Panc1 (cell line): ENCODE data around the gene ZKSCAN4. TPM values are rescaled to one million over a fixed set of nuclear protein-coding genes. Genes with fewer than 3 reads are reported as not detected.
A peak's percentile ranks its signal among the peaks of the same experiment; 100 is the strongest.

Experiments used
- ATAC-seq: fragments of 200-7000 bp; cut with Tn5 transposase; 2 replicates; pipeline ENCODE4 v1.9.1; 2020; ENCODE audit warnings: mild to moderate bottlenecking, moderate library complexity
- BruUV-seq: library from RNA; stranded (reverse); fragments of 400-500 nt; replicated peaks from 2 replicates; lab custom pipeline; 2021; lab: Mats Ljungman, UMichigan
- CTCF ChIA-PET: fragments of 300-600 bp; sonication (Branson Sonifier 250); formaldehyde crosslinking; loops from one replicate; lab custom pipeline; 2022; ENCODE audit warnings: antibody characterized with exemption; lab: Charles Lee
- POLR2A ChIA-PET: fragments of 300-600 bp; sonication (Branson Sonifier 250); formaldehyde crosslinking; loops from one replicate; lab custom pipeline; 2022; ENCODE audit warnings: antibody characterized with exemption; lab: Charles Lee
- DNase-seq: peaks from one replicate; pipeline ENCODE4 v3.0.0-alpha.2; 2010; ENCODE audit warnings: low read depth, low spot score
- H3K27ac ChIP-seq: 2 replicates; pipeline ENCODE4 v1.5.1; 2011; ENCODE audit warnings: mild to moderate bottlenecking, low read length, inconsistent platforms
- H3K27me3 ChIP-seq: fragments of 200-500 bp; sonication (Bioruptor generic); 2 replicates; pipeline ENCODE4 v1.6.0; 2014; ENCODE audit warnings: low read length, inconsistent platforms; ENCODE audit not compliant: control insufficient read depth, insufficient read depth
- H3K36me3 ChIP-seq: fragments of 200-500 bp; sonication (Bioruptor generic); 2 replicates; pipeline ENCODE4 v1.5.1; 2014; ENCODE audit warnings: inconsistent platforms, mild to moderate bottlenecking, low read length, moderate library complexity; ENCODE audit not compliant: control insufficient read depth, insufficient read depth
- H3K4me1 ChIP-seq: 2 replicates; pipeline ENCODE4 v1.5.1; 2011; ENCODE audit warnings: inconsistent platforms, mild to moderate bottlenecking, low read length, moderate library complexity; ENCODE audit not compliant: control insufficient read depth, insufficient read depth
- H3K4me3 ChIP-seq, 2 experiments: 2 replicates each; pipeline ENCODE4 v1.5.1; 2011 to 2012; ENCODE audit warnings: low read depth in 2 of 2, low read length in 2 of 2, mild to moderate bottlenecking in 2 of 2, inconsistent platforms in 1 of 2, moderate library complexity in 1 of 2
- H3K9me3 ChIP-seq: fragments of 200-500 bp; sonication (Bioruptor generic); 2 replicates; pipeline ENCODE4 v1.5.1; 2014; ENCODE audit warnings: low read depth, mild to moderate bottlenecking, inconsistent platforms, low read length, moderate library complexity; ENCODE audit not compliant: control insufficient read depth, insufficient read depth
- POLR2AphosphoS5 ChIP-seq: IDR thresholded peaks from 2 replicates; pipeline ENCODE4 v1.6.1; 2012; ENCODE audit warnings: mild to moderate bottlenecking, low read depth, low read length, moderate library complexity
- SIN3A ChIP-seq: IDR thresholded peaks from 2 replicates; pipeline ENCODE4 v1.6.1; 2012; ENCODE audit warnings: low read depth, mild to moderate bottlenecking, low read length, moderate library complexity, borderline replicate concordance; ENCODE audit not compliant: insufficient read depth
- TCF7L2 ChIP-seq: IDR thresholded peaks from 2 replicates; pipeline ENCODE4 v1.6.1; 2011; ENCODE audit warnings: mild to moderate bottlenecking, low read depth, low read length, inconsistent platforms
- in situ Hi-C: cut with HindIII; loops from 2 replicates; pipeline ENCODE4 v1.10.0; 2016; ENCODE audit warnings: low sequenced_read_pairs, low pct_unique_long_range_greater_than_20kb
- intact Hi-C: fragments of 100-400 bp; cut with micrococcal nuclease; formaldehyde crosslinking; loops from one replicate; pipeline ENCODE4 v1.10.0; 2022; ENCODE audit not compliant: unreplicated experiment
- total RNA-seq: library from RNA; stranded (reverse); gene quantifications from one replicate; pipeline ENCODE4 v1.2.1, GENCODE V29; 2021; ENCODE audit not compliant: unreplicated experiment
- TF ChIP-seq, protein P1 (sequence below): fragments of 450-650 bp; IDR thresholded peaks from 2 replicates; pipeline ENCODE4 v1.5.1; 2017; ENCODE audit warnings: mild to moderate bottlenecking
- TF ChIP-seq, protein P2 (sequence below), 2 experiments: IDR thresholded peaks; 2 replicates each; pipeline ENCODE4 v1.6.1; 2011 to 2012; ENCODE audit warnings: low read depth in 2 of 2, control low read depth in 1 of 2, low read length in 1 of 2, mild to moderate bottlenecking in 1 of 2, moderate library complexity in 1 of 2; ENCODE audit not compliant: insufficient read depth in 1 of 2

ZKSCAN4 gene
- total RNA-seq, 1 experiment from 2014 or later = 4.4 TPM

DNA sequence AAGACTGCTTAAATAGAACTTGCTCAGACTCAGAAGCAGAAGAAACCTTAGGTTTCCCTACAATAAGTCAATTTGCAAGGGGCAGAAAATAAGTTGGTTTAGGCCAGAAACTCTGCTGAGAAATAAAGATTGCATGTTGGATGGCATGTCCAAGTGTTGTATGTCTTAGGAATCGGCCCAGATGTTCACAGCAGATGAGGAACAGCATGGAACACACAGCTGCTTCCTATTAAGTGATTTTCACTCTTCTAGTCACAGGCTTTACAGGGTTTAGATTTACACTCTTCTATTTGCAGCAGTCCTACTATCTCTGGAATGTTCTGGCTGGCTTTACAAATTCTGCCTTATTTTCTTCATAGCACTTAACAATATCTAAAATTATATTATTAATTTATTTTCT is 3.2 kb downstream of the ZKSCAN4 start:
- Histone ChIP-seq H3K9me3 (no peaks in the 10 kb centered on the region), H3K4me1 (peaks cover 11% of the 10 kb centered on the region), H3K27me3 (no peaks in the 10 kb centered on the region), H3K27ac (no peak overlapping the region), H3K4me3 (no peak overlapping the region), H3K36me3 (peaks cover 4% of the 10 kb centered on the region; the same call in 1 of the 2 replicates)
- in situ Hi-C loops = no loop called here
- BruUV-seq = no TSS peak
- intact Hi-C loops = no loop called here
- DNase-seq (no peak), ATAC-seq (no peak)
- POLR2A ChIA-PET = no interaction called here
- CTCF ChIA-PET = no interaction called here
- TF ChIP-seq POLR2AphosphoS5 (no peak), SIN3A (no peak), TCF7L2 (no peak)
- TF ChIP-seq, protein P1, sequence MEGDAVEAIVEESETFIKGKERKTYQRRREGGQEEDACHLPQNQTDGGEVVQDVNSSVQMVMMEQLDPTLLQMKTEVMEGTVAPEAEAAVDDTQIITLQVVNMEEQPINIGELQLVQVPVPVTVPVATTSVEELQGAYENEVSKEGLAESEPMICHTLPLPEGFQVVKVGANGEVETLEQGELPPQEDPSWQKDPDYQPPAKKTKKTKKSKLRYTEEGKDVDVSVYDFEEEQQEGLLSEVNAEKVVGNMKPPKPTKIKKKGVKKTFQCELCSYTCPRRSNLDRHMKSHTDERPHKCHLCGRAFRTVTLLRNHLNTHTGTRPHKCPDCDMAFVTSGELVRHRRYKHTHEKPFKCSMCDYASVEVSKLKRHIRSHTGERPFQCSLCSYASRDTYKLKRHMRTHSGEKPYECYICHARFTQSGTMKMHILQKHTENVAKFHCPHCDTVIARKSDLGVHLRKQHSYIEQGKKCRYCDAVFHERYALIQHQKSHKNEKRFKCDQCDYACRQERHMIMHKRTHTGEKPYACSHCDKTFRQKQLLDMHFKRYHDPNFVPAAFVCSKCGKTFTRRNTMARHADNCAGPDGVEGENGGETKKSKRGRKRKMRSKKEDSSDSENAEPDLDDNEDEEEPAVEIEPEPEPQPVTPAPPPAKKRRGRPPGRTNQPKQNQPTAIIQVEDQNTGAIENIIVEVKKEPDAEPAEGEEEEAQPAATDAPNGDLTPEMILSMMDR = no peak
- TF ChIP-seq, protein P2, sequence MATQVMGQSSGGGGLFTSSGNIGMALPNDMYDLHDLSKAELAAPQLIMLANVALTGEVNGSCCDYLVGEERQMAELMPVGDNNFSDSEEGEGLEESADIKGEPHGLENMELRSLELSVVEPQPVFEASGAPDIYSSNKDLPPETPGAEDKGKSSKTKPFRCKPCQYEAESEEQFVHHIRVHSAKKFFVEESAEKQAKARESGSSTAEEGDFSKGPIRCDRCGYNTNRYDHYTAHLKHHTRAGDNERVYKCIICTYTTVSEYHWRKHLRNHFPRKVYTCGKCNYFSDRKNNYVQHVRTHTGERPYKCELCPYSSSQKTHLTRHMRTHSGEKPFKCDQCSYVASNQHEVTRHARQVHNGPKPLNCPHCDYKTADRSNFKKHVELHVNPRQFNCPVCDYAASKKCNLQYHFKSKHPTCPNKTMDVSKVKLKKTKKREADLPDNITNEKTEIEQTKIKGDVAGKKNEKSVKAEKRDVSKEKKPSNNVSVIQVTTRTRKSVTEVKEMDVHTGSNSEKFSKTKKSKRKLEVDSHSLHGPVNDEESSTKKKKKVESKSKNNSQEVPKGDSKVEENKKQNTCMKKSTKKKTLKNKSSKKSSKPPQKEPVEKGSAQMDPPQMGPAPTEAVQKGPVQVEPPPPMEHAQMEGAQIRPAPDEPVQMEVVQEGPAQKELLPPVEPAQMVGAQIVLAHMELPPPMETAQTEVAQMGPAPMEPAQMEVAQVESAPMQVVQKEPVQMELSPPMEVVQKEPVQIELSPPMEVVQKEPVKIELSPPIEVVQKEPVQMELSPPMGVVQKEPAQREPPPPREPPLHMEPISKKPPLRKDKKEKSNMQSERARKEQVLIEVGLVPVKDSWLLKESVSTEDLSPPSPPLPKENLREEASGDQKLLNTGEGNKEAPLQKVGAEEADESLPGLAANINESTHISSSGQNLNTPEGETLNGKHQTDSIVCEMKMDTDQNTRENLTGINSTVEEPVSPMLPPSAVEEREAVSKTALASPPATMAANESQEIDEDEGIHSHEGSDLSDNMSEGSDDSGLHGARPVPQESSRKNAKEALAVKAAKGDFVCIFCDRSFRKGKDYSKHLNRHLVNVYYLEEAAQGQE (IDR thresholded peaks at IDR 0.05; ENCODE audit: insufficient read depth in 1 of 2, low read depth in 2 of 2, low read length in 1 of 2) = no peak

DNA sequence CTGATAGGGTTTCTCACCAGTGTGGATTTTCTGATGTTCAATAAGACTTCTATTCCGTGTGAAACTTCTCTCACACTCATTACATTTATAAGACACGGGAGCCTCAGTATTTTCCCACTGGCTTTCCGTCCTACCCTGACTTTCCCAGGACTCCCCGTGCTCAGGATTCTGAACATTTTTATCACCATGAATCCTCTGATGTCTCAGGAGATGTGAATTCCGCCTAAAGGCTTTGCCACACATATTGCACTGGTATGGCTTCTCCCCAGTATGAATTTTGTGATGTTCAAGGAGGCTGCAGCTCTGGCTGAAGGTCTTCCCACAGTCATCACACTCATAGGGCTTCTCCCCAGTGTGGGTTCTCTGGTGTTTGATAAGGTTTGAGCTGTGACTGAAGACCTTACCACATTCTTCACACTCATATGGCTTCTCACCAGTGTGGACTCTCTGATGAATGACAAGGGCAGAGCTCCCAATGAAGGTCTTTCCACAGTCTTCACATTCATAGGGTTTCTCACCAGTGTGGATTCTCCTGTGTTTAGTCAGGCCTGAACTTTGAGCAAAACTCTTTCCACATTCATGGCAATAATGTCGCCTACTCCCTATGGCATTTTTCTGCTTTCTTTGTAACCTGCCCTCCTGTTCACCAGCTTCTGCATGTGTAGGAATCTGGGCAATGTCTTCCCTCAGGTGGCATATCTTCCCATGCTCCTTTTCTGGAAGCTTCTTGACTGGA is 6.7 kb downstream of the ZKSCAN4 start:
- Histone ChIP-seq H3K4me3 (no peak overlapping the region), H3K27me3 (no peaks in the 10 kb centered on the region), H3K36me3 (no peaks in the 10 kb centered on the region; the same call in 1 of the 2 replicates), H3K4me1 (no peaks in the 10 kb centered on the region), H3K9me3 (no peaks in the 10 kb centered on the region), H3K27ac (no peak overlapping the region)
- ChIA-PET CTCF (no interaction called here), POLR2A (no interaction called here)
- TF ChIP-seq, protein P2 (IDR thresholded peaks at IDR 0.05; ENCODE audit: insufficient read depth in 1 of 2, low read depth in 2 of 2, low read length in 1 of 2) = no peak
- TF ChIP-seq SIN3A (no peak), POLR2AphosphoS5 (no peak), TCF7L2 (no peak)
- TF ChIP-seq, protein P1 = no peak
- in situ Hi-C loops (no loop called here), intact Hi-C loops (no loop called here)
- DNase-seq (no peak), ATAC-seq (no peak)
- TSS peak; percentile 62 for BruUV-seq
